H1 (cell line): ENCODE data around the gene LRRC41. TPM values are rescaled to one million over a fixed set of nuclear protein-coding genes. Genes with fewer than 3 reads are reported as not detected.

Experiments
- CREB1 ChIP-seq: IDR thresholded peaks from 2 replicates; pipeline ENCODE4 v1.6.1; 2012; ENCODE audit warnings: inconsistent platforms
- KDM5A ChIP-seq: fragments of 200-600 bp; IDR thresholded peaks from 2 replicates; pipeline ENCODE4 v1.7.1; 2012; ENCODE audit warnings: mild to moderate bottlenecking, low read length, inconsistent platforms, mixed read lengths
- NANOG ChIP-seq: IDR thresholded peaks from 2 replicates; pipeline ENCODE4 v1.6.1; 2011; ENCODE audit warnings: low read length, low read depth, mild to moderate bottlenecking, inconsistent platforms; ENCODE audit not compliant: insufficient read depth, poor library complexity, severe bottlenecking
- polyA plus RNA-seq, 7 experiments: library from polyadenylated mRNA; depleted of rRNA in 3 of 7; stranded (reverse) in 5 of 7; unstranded in 2 of 7; fragments of >200 nt in 5 of 7; fragments of 200-250 nt in 2 of 7; gene quantifications; 1 replicate in 5 of 7; 2 replicates in 1 of 7; 4 replicates in 1 of 7; pipeline versions ENCODE4 v1.2.1 to v1.2.3, GENCODE V29; 2011 to 2013; ENCODE audit warnings: missing spikeins in 2 of 7, mixed read lengths in 2 of 7
- total RNA-seq: library from RNA; stranded (reverse); fragmentation: NEBNext Ultra II Directional; extraction: Animal tissue kit (Norgen Biotek cat#: 25700); gene quantifications from 2 replicates; pipeline ENCODE4 v1.2.1, GENCODE V29; 2021

The LRRC41 gene
- total and polyA plus RNA-seq, 2 of the 8 experiments (the other 6 are each of a cell fraction or from before 2014, with no cell fraction given): 36.8 to 51.2 TPM

DNA sequence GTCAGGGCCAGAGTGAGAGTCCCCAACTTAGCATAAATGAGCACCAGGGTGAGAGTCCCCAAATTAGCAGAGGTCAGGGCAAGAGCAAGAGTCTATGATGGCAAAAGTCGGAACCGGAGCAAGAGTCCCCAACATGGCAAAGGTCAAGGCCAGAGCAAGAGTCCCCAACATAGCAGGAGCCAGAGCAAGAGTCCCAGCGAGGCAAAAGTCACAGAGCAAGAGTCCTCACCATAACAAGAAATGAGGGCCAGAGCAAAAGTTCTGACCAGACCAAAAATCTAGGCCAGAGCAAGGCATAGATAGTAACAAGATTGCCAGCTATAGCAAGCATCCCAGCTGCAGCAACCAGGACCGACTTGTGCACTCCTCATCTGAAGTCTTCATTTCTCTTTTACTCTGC is 40.3 kb upstream of the LRRC41 start (continued):
- TF ChIP-seq KDM5A (no peak), NANOG (no peak), CREB1 (no peak)
